UCSD-AML1 (cell line): ENCODE measurements around the gene PIP4P1.

Experiments
- DNase-seq: peaks from one replicate; lab custom pipeline; 2025; ENCODE audit not compliant: unreplicated experiment; lab: John Stamatoyannopoulos, UW

Gene PIP4P1

DNA sequence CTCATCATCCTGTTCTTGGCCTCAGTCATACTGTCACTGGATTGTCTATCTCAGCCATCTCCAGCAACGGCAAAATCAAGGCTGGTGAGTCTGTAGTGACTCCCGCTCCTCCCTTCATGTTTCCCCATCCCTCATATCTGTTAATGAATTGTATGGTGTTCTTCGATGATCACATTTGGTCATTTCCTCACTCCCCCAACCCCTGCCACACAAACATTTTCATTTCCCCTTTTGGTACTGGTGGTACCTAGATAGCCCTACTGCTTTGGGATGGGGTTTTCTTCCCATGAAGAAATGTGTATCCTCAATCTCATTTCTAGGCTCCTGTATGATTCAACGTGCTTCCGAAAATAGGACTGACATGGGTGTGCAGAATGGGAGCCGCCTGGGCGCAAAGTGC lies 22.6 kb downstream of the PIP4P1 start:
- no peak for DNase-seq

- DNase-seq: no peak
These were observed 24.9 kb downstream of the PIP4P1 start for GRCh38 chr14:20436363-20436755.

GRCh38 chr14:20435582-20436362 lies 25.5 kb downstream of the PIP4P1 start, which contains the start of gene KLHL33:
TSS of gene KLHL33 (minus strand) at chr14:20436166. CDS start at chr14:20435811, 355 bp downstream.
- no peak for DNase-seq

DNA sequence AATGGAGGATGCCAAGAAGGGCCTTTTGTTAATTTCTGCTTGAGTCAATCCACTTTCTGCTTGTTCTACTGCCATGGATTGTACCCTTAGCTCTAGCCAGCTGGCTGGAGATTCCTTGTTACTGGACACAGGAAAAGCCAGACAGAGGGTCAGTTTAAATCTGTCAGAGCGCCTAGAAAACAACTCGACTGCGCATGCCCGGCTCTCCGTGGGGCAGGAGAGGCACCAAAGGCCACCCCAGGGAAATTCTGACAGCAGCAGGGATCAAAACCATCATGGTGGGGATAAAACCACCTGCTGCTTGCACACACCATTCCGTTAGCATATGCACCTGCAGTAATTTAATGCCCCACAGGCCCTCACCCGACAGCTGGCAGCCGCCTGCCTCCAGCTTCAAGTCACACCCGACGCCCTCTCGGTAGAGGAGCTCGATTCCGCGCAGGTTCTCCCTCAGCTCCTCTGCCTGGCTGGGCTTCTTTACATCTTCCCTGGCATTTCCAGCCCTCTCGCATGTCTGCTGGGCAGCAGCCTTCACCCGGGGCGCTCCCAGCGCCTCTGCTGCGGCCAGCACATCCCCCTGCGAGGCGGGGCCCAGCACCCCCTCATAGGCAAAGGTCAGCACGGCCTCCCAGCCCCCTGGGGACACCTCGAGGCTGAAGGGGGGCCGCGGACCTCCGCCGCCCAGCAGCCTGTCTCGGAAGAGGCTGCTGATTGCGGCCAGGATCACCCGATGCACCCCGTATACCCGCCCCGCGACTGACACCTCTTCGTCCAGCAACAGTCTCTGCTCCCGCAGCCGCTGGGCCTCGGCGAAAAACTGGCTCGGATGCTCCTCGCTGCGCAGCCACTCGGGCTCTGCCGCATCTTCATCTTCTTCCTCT lies 26.3 kb downstream of the PIP4P1 start:
- no peak for DNase-seq

DNA sequence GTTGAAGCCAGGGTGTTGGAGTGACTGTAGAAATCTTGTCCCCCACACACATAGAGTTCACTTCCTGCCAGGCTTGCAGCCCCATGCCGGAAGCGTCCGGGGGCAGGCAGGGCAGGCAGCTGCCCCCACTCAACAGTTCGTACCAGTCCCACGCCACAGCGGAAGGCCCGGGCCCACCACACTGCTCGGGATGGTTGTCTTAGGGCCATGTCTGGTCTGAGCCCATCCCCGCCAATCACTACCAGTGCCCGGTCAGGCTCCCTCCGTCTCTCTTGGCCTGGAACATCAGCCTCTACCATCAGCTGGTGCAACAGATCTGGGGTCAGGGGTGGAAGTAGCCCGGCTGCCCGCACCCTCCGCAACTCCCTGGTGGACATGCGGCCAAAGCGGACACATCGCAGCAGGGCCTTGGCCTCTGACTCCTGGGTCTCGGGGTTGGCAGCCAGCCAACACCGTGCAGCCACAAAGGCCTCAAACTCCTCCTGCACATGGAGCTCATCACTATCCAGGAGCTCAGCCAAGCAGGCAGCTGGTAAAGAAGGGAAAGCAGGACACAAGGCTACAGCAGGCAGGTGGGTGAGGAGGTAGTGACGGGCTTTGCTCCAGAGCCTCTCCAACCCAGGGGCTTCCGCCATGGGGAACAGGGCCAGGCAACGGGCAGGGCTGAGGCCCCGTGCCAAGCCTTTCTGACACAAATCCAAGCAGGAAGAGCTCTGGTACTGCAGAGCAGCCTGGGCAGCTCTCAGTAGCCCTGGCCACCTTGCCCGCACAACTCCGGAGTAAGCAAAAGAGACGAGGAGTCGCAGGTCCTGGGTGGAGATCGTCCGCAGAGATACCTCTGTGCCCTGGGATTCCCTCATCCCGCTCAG lies 31.2 kb downstream of the PIP4P1 start:
- peak; percentile 35 for DNase-seq

DNA sequence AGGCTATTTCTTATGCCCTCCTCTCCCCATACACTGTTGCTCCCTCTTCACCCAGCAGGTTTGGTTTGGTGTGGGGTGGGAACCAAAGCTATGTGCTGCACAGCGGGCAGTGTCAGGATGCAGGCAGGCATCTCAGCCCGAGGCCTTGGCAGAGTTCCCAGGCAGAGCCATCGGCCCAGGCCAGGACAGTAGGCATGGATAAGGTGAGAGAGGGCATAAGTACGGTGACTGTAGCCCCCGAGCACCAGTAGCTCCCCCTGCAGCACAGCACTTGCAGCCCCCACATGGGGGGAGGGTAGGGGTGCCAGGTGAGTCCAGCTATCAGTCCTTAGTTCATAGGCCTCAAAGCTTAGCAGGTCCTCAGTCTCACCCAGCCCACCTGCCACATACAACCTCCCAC lies 32.4 kb downstream of the PIP4P1 start:
- peak; percentile 19 for DNase-seq

DNA sequence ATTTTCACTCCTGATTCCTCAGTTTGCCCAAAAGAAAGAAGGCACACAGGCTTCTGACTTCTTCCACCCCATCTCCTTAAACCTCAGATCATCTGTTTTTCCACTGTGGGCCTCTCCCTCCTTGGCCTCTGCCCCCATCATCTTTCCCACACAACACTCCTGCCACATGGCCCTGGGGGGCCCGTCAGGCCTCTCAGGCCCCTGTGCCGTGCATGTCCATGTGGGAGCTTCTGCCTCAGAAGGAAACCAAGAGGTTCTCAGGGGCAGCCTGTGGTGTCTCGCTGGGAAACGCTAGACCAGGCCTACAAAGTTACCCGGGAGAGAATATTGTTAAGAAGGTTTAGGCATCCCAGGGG lies 33.2 kb downstream of the PIP4P1 start:
- DNase-seq: peak; percentile 40

GRCh38 chr14:20427231-20428009 lies 33.8 kb downstream of the PIP4P1 start:
- peak; percentile 35 for DNase-seq

DNA sequence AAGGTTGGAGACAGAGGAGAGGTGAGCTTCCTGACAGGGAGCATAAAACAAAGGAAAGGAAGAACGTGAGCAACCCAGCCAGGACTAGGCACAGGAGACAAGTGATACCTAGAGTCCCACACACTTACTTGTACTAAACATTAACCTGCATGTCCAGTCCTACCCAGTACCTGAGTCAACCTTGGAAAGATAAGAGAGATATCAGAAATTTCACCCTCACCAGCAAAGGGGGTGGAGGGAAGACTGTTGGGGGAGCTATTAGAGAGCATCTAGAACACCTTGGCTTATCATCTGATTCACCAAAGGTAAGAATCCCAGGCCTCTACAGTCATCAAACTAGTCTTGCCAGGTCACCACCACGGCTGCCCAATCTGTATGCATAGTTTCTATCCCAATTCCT lies 36.4 kb downstream of the PIP4P1 start:
- no peak for DNase-seq

DNA sequence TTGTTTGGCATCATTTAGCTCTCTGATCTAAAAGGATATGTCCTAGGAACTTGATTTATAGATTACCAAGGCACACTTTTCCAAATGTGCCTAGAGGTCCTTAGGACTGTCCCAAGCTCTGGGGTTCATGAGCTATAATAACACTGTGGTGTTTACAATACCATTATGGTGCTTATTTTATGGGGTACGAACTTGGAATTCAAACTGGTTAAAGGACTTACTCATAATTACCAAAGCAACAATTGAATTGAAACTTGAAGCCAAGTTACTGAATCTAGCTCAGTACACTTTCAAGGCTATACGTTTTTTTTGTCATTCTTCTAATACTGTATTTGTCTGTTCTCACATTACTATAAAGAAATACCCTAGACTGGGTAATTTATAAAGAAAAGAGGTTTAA lies 38.3 kb downstream of the PIP4P1 start:
- no peak for DNase-seq

DNA sequence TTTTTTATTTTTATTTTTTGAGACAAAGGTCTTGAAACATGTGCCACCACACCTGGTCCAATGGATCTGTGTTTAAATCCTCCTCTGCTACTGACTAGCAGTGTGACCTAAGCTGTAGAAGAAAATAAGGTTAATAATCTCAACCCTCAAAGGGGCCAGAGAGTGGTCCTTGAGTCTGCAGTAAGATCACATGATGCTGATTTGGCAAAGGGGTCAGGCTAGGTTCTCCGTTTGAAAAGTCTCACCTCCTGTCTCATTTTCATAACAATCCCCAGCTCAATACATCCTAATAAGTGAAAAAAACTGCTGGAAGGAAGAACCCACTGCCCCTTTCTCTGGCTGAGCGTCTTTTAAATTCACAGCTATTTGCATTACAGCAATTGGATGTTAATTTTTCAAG lies 40.0 kb downstream of the PIP4P1 start:
- no peak for DNase-seq

DNA sequence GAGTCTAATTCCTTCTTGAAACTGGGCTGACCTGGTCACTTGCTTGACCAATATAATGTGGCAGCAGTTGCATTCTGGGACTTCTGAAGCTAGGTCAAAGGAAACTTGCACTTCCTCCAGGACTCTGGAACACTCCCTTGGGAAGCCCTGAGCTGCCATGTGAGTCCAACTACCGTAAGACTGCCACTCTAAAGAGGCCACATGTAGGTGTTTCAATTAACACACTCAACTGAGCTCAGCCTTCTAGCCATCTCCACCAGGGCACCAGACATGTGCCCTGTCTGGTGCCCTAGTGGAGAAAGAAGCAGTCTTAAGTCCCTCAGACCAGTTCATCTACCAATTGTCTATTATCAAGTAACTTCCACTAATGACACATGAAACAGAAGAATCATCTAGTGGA lies 41.8 kb downstream of the PIP4P1 start:
- DNase-seq: no peak

GRCh38 chr14:20418501-20418909 lies 42.7 kb downstream of the PIP4P1 start:
- DNase-seq: no peak

DNA sequence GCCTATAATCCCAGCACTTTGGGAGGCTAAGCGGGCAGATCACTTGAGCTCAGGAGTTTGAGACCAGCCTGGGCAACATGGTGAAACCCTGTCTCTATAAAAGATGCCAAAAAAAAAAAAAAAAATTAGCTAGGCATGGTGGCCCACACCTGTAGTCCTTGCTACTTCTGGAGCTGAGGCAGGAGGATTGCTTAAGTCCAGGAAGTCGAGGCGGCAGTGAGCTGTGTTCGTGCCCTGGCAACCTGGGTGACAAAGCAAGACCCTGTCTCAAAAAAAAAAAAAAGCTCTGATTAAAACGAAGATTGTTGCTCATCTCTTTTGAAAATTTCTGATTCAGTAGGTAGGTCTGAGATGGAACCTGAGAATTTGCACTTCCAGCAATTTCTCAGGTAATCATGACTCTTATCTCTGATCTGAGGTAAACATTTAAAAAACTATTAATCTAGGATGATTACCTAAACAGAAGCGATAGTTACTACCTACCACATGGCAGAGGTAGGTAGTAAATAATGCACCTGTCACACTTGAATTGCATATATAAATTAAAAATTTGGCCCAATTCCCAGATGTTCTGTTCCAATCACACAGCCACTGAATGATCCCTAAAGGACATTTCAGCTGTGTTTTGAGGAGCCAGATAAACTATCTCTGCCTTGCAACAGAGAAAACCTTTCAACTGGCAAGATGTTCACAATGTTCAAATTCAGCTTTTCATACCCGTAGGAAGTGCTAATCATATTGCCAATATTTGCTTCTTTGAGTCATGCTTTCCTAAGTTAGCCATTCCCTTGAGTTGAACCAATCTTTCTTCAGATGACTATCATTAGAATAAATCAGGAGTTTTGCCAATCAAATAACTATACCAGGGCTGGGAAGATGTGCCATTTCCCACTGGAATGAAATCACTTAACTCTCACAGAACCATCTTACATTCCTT lies 43.7 kb downstream of the PIP4P1 start:
- DNase-seq: no peak

DNA sequence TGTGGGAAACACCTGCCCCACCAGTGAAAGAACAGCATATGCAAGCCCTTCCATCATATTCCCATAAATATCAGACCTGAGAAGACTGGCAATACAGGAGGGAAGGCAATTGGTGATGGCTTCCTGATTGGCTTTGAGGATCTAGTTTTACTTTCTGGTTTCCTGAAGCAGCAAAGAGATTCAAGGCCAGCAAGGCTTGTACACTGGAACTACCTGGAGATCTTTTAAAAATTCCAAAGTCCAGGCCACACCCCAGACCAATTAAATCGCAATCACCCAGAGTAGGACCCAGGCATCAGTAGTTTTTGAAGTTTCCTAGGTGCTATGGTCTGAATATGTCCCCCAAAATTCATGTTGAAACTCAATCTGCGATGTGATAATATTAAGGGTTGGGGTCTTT lies 45.0 kb downstream of the PIP4P1 start:
- no peak for DNase-seq

- peak; percentile 20 for DNase-seq
These were observed 45.4 kb downstream of the PIP4P1 start for GRCh38 chr14:20415782-20416206.

DNA sequence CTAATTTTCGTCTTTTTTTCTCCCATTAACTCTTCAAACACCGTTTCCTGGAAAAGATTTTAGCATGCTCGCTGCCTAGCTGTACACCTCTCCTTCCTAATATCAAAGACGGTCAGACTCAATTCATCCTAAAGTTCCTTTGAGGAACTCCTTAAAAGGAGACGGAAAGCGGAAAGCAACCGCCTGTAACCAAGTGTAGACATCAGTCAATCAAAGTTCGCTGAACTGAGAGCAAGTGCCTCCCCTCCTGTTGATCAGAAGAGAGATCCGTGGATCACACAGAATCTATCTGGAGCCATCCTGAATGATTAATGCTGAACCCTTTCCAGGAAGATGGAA lies 47.5 kb downstream of the PIP4P1 start:
- no peak for DNase-seq

GRCh38 chr14:20412876-20413743 lies 48.1 kb downstream of the PIP4P1 start, which contains the start of gene TEP1:
TSS of gene TEP1 (minus strand) at chr14:20413501. CDS start at chr14:20408439, 5,062 bp downstream.
- peak; percentile 87 for DNase-seq
